ENCODE data around the gene C22orf23.

The C22orf23 gene

GRCh38 chr22:37896939-37897338, 56.5 kb downstream of the C22orf23 start:
- no peak for DNase-seq

- peak; percentile 19 for DNase-seq
Observed at GRCh38 chr22:37896181-37896592, 57.2 kb downstream of the C22orf23 start.

GRCh38 chr22:37894939-37895670, 58.3 kb downstream of the C22orf23 start:
- DNase-seq, result no peak

GRCh38 chr22:37893583-37893983, 59.8 kb downstream of the C22orf23 start:
- no peak for DNase-seq
